Vagina (tissue), 2 donors: ENCODE data around the gene KAZN.

Experiments used
- POLR2A ChIP-seq, 2 donors: fragments of 450-650 bp; IDR thresholded peaks; one replicate each; pipeline ENCODE4 v1.6.1; 2017; ENCODE audit warnings: antibody characterized with exemption in 2 of 2, mild to moderate bottlenecking in 2 of 2, moderate library complexity in 2 of 2
- TF ChIP-seq, protein P1 (sequence below), 3 experiments: fragments of 450-650 bp in 2 of 3; fragments of 200-600 bp in 1 of 3; sonication (generic) in 1 of 3; IDR thresholded peaks; one replicate each; pipeline ENCODE4 v1.5.1; 2017 to 2019; ENCODE audit warnings: antibody characterized with exemption in 3 of 3, mild to moderate bottlenecking in 2 of 3, moderate library complexity in 2 of 3

DNA sequence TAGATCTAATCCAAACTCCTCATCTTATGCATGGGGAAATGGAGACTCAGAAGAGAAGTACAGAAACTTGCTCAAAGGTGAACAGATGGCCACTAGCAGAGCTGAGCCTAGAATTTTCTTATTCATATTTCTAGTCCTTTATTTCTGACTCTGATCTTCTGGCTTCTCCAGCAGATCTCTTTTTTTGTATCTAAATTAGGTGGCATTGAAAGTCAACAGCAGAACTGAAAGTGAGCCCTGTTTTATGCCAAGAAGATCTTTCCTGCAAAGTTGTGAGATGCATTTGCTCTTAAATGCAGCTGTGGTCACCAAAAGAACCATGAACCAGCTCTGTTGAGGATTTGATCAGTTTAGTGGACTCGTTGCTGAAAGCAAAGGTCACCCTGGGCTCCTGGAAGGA lies 75.5 kb downstream of the KAZN start:
- no peak for TF ChIP-seq POLR2A (IDR thresholded peaks at IDR 0.05)
- TF ChIP-seq, protein P1, sequence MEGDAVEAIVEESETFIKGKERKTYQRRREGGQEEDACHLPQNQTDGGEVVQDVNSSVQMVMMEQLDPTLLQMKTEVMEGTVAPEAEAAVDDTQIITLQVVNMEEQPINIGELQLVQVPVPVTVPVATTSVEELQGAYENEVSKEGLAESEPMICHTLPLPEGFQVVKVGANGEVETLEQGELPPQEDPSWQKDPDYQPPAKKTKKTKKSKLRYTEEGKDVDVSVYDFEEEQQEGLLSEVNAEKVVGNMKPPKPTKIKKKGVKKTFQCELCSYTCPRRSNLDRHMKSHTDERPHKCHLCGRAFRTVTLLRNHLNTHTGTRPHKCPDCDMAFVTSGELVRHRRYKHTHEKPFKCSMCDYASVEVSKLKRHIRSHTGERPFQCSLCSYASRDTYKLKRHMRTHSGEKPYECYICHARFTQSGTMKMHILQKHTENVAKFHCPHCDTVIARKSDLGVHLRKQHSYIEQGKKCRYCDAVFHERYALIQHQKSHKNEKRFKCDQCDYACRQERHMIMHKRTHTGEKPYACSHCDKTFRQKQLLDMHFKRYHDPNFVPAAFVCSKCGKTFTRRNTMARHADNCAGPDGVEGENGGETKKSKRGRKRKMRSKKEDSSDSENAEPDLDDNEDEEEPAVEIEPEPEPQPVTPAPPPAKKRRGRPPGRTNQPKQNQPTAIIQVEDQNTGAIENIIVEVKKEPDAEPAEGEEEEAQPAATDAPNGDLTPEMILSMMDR (IDR thresholded peaks at IDR 0.05) = no peak
